ENCODE data around the gene BEGAIN. TPM values are rescaled to one million over a fixed set of nuclear protein-coding genes. Genes with fewer than 3 reads are reported as not detected.
A peak's percentile ranks its signal among the peaks of the same experiment; 100 is the strongest.

The BEGAIN gene
- total RNA-seq, 2 donors from 2014 or later, result 0.74 to 0.99 TPM

DNA sequence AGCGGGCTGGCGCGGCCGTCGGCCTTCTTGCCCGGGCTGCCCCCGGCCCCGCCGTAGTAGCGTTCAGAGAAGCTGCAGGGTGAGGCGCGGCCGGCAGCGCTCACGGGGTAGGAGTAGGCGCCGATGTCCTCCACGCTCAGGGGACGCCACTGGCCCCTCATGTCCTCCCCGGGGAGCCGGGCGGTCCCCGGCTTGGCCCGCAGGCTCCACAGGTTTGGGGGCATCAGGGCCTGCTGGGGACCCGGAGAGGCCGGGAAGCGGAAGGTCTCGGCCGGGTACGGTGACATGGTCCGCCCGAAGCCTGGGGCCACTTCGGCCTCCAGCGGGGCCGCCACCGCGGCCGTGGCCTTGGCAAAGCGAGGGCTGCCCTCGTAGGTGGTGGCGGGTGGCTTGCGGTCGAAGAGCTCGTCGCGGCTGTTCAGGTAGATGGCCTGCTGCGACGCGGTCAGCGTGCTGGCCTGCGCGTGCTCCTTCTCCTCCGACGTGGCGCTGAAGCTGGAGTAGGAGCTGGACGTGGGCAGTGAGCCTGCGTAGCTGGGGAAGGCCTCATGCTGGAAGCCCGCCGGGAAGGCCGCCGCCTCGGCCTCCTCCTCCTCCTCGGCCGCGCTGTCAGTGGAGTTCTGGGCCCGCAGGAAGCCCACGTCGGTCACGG is 48.7 kb downstream of the BEGAIN start:
- no peaks in the 10 kb centered on the region for H3K36me3 ChIP-seq
- H3K9ac ChIP-seq (ENCODE audit: low read depth in 2 of 2, low read length in 2 of 2), result no peak overlapping the region
- no peaks in the 10 kb centered on the region for H3K27me3 ChIP-seq
- H3K4me1 ChIP-seq, result peaks cover 8% of the 10 kb centered on the region
- H3K4me3 ChIP-seq, result no peak overlapping the region
- H3K9me3 ChIP-seq, result no peaks in the 10 kb centered on the region
- TF ChIP-seq, protein P1, sequence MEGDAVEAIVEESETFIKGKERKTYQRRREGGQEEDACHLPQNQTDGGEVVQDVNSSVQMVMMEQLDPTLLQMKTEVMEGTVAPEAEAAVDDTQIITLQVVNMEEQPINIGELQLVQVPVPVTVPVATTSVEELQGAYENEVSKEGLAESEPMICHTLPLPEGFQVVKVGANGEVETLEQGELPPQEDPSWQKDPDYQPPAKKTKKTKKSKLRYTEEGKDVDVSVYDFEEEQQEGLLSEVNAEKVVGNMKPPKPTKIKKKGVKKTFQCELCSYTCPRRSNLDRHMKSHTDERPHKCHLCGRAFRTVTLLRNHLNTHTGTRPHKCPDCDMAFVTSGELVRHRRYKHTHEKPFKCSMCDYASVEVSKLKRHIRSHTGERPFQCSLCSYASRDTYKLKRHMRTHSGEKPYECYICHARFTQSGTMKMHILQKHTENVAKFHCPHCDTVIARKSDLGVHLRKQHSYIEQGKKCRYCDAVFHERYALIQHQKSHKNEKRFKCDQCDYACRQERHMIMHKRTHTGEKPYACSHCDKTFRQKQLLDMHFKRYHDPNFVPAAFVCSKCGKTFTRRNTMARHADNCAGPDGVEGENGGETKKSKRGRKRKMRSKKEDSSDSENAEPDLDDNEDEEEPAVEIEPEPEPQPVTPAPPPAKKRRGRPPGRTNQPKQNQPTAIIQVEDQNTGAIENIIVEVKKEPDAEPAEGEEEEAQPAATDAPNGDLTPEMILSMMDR (IDR thresholded peaks at IDR 0.05), result no peak
- peak; percentile 14 for DNase-seq
- intact Hi-C loops (cut with DNase I), result no loop called here
- H3K27ac ChIP-seq, result no peak overlapping the region

DNA sequence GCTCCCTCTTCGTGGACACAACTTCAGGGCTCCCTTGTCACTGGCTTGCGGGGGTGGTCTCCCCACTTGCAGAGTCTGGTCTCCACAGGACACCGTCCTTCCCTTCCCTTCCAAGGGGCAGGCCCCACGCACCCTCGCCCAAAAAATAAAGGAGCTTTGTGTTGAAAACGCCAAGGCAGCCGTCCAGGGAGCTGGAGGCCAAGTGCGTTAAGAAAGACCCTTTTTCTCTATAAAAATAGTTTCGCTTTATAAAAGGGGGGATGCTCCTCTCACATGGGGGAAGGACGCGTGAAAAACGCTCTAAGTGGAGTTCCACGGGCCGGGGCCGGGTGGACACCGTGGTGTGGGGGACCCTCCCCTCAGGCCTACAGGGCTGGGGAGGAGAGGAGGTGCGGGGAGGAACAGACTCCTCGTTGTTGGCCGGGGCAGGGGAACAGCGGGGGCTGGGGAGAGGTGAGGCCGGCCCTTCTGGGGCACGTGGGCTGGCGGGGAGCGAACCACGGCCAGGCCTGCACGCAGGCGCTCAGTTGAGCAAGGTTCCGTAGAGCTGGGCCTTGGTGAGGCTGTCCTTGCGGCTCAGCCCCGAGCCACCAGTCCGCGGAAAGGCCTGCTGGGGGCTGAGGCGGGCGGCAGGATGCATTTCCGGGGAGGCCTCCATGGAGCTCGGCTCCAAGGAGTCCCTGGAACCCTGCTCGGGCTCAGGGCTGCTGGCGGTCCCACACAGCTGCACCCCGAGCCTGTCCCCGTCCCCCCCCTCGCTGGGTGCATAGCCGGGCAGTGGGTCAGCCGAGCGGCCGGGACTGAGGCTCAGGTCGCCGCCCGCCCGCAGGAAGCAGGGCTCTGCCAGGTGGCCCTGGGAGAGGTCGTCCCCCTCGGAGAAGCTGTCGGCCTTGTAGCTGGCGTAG is 49.5 kb downstream of the BEGAIN start:
- Histone ChIP-seq H3K36me3 (no peaks in the 10 kb centered on the region), H3K4me3 (no peak overlapping the region), H3K27ac (no peak overlapping the region), H3K4me1 (peaks cover 8% of the 10 kb centered on the region), H3K9me3 (no peaks in the 10 kb centered on the region), H3K9ac (ENCODE audit: low read depth in 2 of 2, low read length in 2 of 2) (no peak overlapping the region), H3K27me3 (no peaks in the 10 kb centered on the region)
- DNase-seq, result peak; percentile 14
- TF ChIP-seq, protein P1 (IDR thresholded peaks at IDR 0.05), result no peak
- intact Hi-C loops (cut with DNase I), result no loop called here

DNA sequence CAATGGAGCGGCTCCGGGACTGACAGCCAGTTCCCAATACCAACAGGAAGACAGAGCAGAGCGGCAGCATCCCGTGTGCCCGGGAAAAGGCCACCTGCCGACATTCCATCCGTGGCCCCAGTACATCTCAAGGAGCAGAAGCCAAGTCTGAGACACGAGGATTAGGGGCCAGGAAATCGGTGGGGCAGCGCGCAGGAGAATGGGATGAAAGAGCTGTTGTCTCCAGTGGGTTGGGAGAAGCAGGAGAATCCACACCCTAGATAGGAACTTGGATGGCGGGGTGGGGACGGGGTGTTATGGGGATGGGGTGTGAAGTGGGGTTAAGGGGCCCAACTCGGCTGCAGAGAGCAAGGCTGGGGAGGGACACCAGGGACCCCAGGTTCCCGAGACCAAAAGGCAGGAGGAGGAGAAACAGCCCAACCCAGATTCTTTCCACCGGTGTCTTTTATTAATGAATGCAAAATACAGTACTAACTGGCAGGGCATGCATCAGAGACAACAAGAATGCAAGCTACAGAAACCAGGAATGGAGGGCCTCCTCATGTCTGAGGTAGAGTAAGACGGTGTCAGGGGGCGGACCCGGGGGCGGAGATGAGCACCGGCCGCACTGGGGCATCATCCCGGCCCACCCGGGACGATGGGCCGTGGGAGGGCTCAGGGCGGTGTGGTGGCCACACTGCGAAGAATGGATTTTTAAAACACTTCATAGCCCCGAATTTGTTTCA is 50.3 kb downstream of the BEGAIN start:
- Histone ChIP-seq H3K9ac (ENCODE audit: low read depth in 2 of 2, low read length in 2 of 2) (no peak overlapping the region), H3K36me3 (no peaks in the 10 kb centered on the region), H3K27ac (no peak overlapping the region), H3K4me3 (no peak overlapping the region), H3K27me3 (no peaks in the 10 kb centered on the region), H3K9me3 (no peaks in the 10 kb centered on the region), H3K4me1 (peaks cover 8% of the 10 kb centered on the region)
- intact Hi-C loops (cut with DNase I), result no loop called here
- TF ChIP-seq, protein P1 (IDR thresholded peaks at IDR 0.05), result no peak
- DNase-seq, result peak; percentile 13

DNA sequence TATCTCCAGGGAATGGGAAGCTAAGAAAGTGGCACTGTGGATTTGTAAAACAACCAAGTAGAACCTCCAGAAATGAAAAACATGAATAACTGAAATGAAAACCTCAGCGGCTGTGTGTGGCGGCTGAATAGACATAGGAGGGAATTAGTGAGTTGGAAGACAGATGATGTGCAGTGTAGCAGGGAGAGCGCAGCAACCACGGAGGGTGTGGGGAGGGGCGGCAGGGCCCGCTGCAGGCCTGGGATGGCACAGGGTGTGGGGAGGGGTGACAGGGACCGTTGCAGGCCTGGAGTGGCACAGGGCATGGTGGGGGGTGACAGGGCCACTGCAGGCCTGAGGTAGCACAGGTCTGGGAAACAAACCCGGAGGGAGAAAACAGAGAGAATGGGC is 51.1 kb downstream of the BEGAIN start:
- DNase-seq, result peak; percentile 7
- TF ChIP-seq, protein P1 (IDR thresholded peaks at IDR 0.05), result no peak

More for the DNA sequence above, 51.1 kb downstream of the BEGAIN start:
- Histone ChIP-seq H3K9ac (ENCODE audit: low read depth in 2 of 2, low read length in 2 of 2) (no peak overlapping the region), H3K4me3 (no peak overlapping the region), H3K4me1 (peaks cover 8% of the 10 kb centered on the region), H3K9me3 (no peaks in the 10 kb centered on the region), H3K36me3 (no peaks in the 10 kb centered on the region), H3K27me3 (no peaks in the 10 kb centered on the region), H3K27ac (no peak overlapping the region)
- intact Hi-C loops (cut with DNase I), result no loop called here
